Stimulated activated CD8-positive, alpha-beta memory T cell treated with anti-CD3 and anti-CD28 coated beads, Interleukin-12 subunit alpha, Interleukin-12 subunit beta, amount 100 ng/mL, for 24 hours (primary cell): ENCODE data around the gene SPIB.
"Not testable (repeated sequence)": the region's sequence is repeated elsewhere in the genome, so short reads cannot be mapped to it uniquely, and the experiment has no call there.

Experiments used
- DNase-seq: peaks from one replicate; pipeline ENCODE4 v3.0.0-alpha.2; 2020; ENCODE audit errors: extremely low read depth

SPIB gene

DNA sequence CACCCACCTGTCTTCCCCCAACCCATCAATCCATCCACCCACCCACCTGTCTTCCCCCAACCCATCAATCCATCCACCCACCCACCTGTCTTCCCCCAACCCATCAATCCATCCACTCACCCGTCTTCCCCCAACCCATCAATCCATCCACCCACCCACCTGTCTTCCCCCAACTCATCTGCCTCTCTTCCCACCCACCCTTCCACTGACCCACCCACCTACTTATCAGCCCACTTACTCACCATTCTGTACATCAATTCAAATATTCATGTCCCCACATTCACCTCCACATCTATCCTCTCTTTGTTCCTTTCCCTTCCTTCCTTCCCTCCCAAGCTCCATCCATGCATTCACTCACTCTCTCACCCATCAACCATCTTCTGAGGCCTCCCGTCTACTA is 20.4 kb downstream of the SPIB start:
- DNase-seq = not testable (repeated sequence)

DNA sequence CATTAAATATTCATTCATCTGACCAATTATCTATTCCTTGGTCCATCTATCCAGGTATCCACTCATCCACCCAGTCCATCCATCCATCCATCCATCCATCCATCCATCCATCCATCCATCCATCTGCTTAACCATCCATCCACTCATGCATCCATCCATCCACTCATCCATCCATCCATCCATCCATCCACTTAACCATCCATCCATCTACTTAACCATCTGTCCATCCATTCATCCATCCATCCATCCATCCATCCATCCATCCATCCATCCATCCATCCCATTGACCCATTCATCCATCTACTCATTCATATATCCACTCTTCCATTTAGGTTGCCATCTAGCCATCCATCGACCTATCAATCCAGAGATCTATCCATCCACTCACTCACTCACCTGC is 25.3 kb downstream of the SPIB start:
- no peak for DNase-seq

DNA sequence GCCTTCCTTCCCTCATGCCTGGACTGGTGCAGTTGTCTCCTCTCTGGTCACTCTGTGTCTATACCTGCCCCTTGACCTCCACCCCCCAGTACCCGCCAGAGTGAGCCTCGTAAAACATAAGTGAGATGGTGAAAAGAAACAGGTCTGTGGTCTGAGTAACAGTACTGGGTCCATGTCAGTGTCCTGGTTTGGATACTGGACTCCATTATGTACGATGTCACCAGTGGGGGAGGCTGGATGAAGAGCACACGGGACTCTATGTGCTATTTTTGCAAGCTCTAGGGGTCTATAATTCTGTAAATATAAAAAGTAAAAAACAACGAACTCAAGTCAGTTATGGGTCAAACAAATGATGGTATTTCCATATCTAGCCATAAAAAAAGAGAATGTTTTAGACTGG is 28.3 kb downstream of the SPIB start:
- DNase-seq = no peak

DNA sequence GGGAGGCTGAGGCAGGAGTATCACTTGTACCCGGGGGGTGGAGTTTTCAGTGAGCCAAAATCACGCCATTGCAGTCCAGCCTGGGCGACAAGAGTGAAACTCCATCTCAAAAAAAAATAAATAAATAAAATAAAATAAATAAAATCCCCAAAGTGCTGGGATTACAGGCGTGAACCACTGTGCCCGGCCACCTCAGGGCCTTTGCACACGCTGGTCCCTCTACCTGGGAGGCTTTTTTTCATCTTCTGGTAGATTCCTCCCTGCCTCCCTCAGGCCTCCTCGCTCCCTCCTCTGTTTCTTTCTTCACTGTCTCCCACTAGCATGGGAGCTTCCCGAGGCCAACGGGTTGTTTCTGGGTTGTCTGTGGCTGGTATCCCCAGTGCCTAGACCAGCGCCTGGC is 29.0 kb downstream of the SPIB start:
- DNase-seq = no peak

DNA sequence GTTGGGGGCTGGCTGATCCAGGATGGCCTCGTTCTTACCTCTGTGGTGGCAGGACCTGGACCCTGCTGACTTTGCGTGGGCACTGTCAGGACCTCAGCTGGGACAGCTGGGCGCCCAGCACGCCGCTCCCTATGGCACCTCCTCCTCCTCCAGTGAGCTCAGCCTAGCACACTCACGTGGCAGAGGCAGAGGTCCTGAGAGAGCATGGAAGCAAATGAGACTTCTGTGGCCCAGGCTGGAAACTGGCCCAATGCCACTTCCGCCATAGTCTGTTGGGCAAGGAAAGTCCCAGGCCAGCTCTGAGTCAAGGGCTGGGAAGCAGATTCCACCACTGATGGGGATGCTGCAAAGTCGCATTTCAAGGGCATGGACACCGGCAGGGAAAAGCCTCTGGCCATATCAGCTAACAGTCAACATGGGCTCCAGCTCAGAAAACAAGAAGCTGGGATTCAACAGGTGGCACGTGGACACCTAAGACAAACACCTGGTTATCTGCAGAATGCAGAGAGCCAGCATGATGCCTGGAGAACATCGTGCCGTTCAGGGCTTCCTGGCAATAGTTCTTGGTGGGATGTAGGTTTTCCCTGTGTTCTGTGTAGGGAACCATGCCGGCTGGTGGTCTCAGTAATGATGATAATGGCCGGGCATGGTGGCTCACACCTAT is 30.6 kb downstream of the SPIB start:
- no peak for DNase-seq

DNA sequence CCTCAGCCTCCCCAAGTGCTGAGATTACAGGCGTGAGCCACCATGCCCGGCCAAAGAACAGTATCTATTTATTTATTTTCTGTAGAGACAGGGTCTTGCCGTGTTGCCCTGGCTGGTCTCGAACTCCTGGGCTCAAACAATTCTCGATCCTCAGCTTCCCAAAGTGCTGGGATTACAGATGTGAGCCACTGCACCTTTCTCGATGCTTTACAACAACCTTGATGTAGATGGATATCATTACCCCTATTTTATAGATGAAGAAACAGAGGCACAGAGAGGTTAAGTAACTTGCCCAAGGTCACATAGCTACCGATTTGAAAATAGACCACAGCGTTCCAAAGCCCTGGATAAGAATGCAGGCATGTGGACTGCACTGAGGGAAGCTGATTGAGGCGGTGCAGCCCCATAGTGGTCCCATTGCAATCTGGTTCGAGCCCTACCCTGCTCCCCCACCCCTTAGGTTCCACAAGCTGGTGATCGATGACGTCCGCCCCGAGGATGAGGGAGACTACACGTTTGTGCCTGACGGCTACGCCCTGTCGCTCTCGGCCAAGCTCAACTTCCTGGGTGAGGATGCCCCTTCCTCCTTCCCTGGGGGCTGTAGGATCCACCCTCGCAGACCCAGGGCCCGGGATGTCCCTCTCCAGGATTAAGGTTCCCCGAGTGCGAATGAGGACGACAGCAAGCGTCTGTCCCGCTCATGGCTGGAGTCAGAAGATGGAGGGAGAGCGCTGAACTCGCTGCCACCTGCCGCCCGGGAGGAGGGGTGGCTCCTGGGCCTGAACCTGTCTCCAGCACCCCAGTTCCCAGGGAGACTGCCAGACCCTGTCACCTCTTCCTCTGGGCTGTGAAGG is 31.9 kb downstream of the SPIB start:
- no peak for DNase-seq

DNA sequence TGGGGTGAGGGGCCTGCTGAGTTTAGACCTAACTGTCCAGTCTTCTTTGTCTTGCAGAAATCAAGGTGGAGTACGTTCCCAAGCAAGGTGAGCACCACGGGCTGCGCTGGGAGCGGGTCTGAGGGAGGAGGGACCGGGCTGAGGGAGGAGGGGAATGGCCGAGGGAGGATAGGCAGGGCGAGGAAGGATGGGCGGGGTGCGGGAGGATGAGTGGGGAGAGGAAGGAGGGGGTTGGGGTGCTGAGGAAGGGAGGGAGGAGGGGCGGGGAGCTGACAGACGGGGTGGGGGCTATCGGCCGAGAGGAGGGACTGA is 32.4 kb downstream of the SPIB start:
- DNase-seq = no peak

DNA sequence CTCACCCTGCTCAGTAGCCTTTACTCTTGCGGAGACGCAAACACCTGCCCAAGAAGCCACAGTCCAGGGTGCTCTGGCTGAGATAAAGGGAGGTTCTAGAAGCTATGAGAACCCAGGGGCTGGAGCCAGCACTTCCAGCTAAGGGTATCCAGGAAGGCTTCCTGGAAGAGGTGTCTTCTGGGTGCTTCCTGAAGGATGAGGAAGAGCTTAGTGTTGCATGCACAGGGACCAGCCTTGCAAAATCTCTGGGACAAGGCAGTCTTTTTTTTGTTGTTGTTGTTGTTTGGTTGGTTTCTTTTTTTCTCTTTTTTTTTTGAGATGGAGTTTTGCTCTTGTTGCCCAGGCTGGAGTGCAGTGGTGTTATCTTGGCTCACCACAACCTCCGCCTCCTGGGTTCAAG is 34.5 kb downstream of the SPIB start:
- DNase-seq = no peak

DNA sequence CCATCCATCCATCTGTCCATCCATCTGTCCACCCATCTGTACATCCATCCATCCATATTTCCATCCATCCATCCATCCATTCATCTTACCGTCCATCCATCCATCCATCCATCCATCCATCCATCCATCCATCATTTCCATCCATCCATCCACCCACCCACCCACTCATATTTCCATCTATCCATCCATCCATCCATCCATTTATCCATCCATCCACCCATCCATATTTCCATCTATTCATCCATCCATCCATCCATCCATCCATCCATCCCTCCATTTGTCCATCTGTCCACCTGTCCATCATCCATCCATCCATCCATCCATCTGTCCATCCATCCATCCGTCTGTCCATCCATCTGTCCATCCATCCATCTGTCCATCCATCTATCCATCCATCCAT is 37.3 kb downstream of the SPIB start:
- DNase-seq = no peak

DNA sequence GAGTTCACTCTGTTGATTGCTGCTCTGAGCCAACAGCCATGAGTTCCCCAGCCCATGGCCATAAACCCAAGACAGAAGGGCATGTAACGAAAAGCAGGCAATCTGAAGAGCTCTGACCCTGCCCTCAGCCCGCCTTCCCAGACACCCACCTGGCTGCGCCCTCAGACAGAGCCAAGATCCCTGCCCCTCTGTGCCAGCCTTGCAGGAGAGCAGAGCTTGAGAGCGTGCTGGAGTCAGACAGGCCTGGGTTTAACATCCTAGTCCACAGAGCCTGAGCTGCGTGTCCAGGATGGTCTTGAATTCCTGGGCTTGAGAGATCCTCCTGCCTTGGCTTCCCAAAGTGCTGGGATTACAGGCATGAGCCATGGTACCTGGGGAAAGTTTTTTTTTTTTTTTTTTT is 38.6 kb downstream of the SPIB start:
- DNase-seq = no peak

DNA sequence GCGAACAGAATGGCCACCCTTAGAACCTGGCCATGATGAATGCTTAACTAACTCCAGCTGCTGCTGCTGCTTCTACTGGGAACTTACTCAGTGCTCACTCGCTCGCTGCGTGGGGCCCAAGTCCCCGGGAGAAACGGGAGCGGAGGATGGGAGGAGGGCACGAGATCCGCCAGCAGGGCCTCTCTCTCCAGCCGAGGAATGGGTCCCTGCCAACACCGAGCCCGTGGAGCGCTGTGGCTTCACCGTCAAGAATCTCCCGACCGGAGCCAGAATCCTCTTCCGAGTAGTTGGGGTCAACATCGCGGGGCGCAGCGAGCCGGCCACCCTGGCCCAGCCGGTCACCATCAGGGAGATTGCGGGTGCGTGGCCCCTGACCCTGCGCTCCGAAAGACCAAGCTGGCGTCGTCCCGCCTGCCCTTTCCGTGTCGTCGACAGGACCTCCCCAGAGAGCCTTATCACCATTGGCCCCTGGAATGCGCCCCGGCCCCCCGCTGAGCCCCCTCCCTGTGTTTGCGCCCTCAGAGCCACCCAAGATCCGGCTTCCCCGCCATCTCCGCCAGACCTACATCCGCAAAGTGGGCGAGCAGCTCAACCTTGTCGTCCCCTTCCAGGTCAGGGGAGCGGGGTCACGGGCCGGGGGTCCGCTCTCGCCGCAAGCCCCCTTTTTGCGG is 39.8 kb downstream of the SPIB start:
- DNase-seq = no peak

DNA sequence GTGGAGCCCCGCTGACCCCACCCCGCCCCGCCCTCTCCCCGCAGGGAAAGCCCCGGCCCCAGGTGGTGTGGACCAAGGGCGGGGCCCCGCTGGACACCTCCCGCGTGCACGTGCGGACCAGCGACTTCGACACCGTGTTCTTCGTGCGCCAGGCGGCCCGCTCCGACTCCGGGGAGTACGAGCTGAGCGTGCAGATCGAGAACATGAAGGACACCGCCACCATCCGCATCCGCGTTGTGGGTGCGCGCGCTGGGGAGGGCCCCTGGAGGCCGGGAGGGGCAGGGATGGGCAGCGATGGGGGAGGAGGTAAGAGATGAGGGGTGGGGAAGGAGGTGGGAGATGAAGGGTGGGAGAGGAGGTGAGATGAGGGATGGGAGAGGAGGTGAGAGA is 40.3 kb downstream of the SPIB start:
- no peak for DNase-seq

DNA sequence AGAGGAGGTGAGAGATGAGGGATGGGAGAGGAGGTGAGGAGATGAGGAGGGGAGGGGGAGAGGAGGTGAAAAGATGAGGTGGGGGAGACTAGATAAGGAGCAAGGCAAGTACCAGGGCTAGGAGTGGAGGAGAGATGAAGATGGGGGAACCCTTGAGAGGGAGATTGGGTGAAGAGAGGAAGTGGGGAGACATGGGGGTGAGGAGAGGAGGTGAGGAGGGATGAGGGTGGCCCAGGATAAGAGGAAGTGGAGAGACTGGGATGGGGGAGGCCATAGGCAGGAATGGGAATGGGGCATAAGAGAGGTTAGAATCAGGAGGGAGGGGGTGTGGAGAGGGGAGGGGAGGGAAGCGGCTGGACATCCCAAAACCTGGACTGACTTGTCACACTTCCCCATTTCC is 40.9 kb downstream of the SPIB start:
- DNase-seq = no peak

DNA sequence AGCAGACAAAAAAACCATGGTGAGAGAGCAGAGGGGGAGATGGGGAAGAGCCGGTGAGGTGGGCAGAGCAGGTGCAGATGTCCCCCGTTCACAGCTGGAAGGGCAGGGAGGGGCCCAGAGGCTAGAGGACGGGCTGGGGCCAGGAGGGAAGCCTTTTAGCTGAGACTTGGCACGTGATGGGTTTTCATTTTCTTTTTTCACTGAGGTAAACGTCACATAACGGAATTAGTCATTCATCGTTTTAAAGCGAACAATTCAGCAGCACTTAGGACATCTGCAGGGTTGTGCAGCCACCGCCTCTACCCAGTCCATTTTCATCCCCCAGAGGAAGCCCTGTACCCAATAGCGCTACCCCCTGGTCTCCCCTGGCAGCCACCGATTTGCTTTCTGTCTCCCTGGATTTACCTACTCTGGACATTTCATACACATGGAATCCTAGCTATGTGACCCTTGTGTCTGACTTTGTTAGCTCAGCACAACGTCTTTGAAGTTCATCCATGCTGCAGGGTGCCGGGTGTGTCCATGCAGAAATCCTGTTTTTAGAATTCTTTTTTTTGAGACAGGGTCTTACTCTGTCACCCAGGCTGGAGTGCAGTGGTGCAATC is 41.5 kb downstream of the SPIB start:
- no peak for DNase-seq

DNA sequence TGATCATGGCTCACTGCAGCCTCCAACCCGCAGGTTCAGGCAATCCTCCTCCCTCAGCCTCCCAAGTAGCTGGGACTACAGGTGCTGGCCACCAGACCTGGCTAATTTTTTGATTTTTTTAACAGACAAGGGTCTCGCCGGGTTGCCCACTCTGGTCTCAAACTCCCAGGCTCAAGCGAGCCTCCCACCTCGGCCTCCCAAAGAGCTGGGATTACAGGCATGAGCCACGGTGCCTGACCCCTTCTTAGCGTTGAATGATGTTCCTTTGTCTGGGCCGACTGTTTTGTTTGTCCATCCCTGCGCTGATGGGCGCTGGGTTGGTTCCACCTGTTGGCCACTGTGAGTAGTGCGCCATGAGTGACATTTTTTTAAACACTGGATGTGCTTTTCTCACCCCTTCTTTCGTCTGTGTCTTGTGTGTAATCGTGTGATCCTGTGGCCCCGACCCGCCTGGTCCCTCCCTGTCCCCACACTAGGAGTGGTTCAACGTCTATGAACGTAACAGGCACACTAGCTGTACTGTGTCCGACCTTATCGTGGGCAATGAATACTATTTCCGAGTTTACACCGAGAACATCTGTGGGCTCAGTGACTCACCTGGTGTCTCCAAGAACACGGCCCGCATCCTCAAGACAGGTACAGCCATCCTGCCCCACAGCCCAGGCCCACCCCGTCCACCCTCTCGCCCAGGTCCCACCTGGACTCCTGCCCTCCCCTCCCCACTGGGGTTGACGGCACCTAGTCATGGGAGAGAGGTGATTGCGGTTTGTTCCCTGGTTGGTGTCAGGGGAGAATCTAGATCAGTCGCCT is 42.5 kb downstream of the SPIB start:
- DNase-seq = no peak

DNA sequence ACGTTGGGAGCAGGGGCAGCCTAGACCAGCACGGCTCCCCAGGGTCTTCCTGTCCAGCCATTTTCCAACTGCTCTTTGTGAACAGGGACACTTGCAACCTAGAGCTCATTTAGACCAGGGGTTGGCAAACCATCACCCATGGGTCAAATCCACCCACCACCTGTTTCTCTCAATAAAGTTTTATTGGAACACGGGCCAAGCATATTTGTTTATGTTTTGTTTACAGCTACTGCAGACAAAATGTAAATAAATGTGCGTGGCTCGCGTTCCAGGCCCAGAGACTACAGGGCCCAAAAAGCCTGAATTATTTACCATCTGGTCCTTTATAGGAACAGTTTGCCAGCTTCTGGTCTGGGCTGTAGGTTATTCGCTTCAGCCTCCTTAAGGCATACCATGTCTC is 44.2 kb downstream of the SPIB start:
- DNase-seq = no peak

DNA sequence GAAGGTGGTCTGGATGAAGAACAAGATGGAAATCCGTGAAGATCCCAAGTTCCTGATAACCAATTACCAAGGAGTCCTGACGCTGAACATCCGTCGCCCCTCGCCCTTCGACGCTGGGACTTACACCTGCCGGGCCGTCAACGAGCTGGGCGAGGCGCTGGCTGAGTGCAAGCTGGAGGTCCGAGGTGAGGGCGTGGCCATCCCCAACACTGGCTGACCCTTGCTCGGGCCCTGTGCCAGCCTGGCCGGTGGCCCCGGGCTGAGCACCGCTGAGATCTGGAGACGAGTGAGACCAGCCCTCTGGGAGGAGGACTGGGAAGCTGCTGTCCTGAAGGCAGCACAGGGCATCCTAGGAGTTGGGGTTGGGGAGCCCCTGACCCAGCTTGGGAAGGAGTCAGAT is 45.6 kb downstream of the SPIB start:
- DNase-seq = no peak

DNA sequence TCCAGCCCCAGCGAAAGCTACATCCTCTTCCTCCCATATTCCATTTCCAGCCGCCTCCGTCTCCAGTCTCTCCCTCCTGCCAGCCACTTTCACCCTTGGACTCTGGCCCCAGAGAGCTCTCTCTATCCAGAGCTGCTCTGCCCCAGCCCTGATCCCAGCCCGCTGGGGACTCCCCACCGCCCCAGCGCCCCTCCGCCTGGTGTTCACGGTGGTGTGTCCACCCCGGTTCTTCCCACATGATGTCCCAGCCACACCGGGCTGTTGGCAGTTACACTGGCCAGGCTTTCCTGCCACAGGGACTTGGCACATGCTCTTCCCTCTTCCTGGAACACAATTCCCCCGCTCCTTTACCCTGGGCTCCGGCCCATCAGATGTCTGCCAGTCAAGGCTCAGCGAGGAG is 46.3 kb downstream of the SPIB start:
- no peak for DNase-seq

DNA sequence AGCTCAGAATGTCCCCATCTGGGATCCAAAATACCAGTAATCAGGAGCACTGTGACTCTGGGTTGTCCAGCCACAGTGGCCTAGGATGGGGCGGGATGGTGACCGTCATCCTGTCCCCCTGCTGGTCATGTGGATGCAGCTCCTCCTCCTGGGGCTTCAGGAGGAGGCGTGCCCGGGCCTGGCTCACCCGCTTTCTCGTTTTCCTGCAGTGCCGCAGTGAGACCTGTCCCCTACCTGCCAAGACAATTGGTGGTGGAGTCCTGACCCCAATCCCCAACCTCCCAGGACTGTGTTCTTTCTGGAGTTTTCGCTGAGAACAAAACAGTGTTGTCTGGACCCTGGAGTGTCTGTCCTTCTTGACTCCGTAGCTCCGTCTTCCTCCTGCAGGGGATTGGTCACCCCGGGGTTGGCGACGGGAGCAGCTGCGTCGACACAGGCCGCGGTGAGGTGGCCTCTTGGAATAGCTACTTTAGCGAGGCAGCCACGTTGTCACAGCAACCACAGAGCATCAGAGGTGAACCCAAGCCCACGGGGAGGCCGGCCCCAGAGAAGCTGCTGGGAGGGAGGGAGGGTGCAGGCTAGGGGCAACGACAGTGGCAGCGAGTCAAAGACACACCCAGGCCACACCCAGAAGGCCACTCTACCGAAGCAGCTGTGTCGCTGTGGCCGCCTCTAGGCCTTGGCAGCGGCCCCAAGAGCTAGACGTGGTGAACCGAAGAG is 47.4 kb downstream of the SPIB start:
- DNase-seq = no peak

DNA sequence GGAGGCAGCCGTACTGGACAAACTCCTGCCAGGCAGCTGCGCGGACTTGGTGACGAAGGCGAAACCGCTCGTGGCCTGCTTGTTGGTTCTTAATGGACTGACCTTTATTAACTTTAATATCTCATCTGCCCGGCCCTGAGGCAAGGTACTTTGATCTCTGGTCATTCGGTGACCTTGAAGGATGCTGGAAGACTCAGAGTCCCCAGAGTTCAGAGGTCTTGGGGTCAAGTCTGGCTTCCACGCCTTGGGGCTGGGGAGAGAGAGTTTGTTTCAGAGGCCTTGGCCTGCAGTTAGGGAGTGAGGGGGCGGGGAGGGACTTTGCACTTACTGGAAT is 47.9 kb downstream of the SPIB start:
- DNase-seq = no peak

DNA sequence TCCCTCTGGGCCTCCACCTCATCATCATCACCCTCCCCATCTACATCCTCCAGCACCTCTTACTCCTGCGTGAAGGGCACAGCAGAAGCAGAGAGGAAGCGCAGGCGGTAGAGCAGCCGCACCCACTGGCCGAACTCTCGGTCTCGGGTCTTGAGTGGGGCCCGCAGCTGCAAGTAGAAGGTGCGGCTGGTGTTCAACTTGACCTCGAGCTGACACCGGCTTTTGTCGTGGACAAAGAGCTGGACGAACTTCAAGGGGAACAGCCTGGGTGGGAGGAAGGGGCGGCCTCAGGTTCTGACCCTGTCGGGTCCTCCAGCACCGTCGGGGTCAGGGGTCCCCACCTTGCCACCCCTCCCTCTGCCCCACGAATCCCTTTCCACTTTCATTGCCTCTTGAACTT is 48.8 kb downstream of the SPIB start:
- no peak for DNase-seq
